B cell (primary cell): ENCODE data around the gene ZNF525. TPM values are rescaled to one million over a fixed set of nuclear protein-coding genes. Genes with fewer than 3 reads are reported as not detected.

ENCODE experiments used
- ATAC-seq: fragments of 200-7000 bp; cut with Tn5 transposase; one replicate; pipeline ENCODE4 v1.10.0; 2021; ENCODE audit warnings: low read depth, mild to moderate bottlenecking, moderate number of reproducible peaks, moderate library complexity
- CTCF ChIA-PET: fragments of 350-600 bp; sonication (Branson Sonifier 250); formaldehyde crosslinking; loops from one replicate; lab custom pipeline; 2021; ENCODE audit warnings: antibody characterized with exemption, inconsistent platforms; lab: Charles Lee
- POLR2A ChIA-PET: fragments of 350-600 bp; sonication (Branson Sonifier 250); formaldehyde crosslinking; loops from one replicate; lab custom pipeline; 2021; ENCODE audit warnings: antibody characterized with exemption; lab: Charles Lee
- DNase-seq: peaks from one replicate; pipeline ENCODE4 v3.0.0; 2013
- H2AFZ ChIP-seq: 2 replicates; pipeline ENCODE4 v1.6.1; 2012; ENCODE audit warnings: mild to moderate bottlenecking, low read depth, low read length; ENCODE audit not compliant: insufficient read depth, poor library complexity, severe bottlenecking
- H3K27ac ChIP-seq, 2 donors: 1 replicate in 1 of 2; 2 replicates in 1 of 2; pipeline ENCODE4 v1.5.1; 2012 to 2013; ENCODE audit warnings: low read length in 2 of 2, mild to moderate bottlenecking in 2 of 2, moderate library complexity in 1 of 2
- H3K27me3 ChIP-seq, 4 experiments: fragments of 200-600 bp in 1 of 4; sonication (generic) in 1 of 4; replicated peaks in 1 of 4; 1 replicate in 2 of 4; 2 replicates in 2 of 4; pipeline versions ENCODE4 v1.6.1 to v1.7.0; 2013 to 2016; ENCODE audit warnings: low read length in 3 of 4, mild to moderate bottlenecking in 2 of 4, mixed read lengths in 1 of 4, moderate library complexity in 1 of 4; ENCODE audit not compliant: insufficient read depth in 4 of 4, control insufficient read depth in 3 of 4; ENCODE audit errors: control extremely low read depth in 1 of 4
- H3K36me3 ChIP-seq, 2 experiments: replicated peaks in 1 of 2; 1 replicate in 1 of 2; 2 replicates in 1 of 2; pipeline versions ENCODE4 v1.6.1 to v1.7.1; 2013; ENCODE audit warnings: low read length in 1 of 2; ENCODE audit not compliant: insufficient read depth in 2 of 2, control insufficient read depth in 1 of 2; ENCODE audit errors: control extremely low read depth in 1 of 2, extremely low read depth in 1 of 2
- H3K4me1 ChIP-seq, 2 donors: fragments of 200-600 bp in 1 of 2; sonication (generic) in 1 of 2; 1 replicate in 1 of 2; 2 replicates in 1 of 2; pipeline versions ENCODE4 v1.5.1 to v1.6.1; 2013 to 2017; ENCODE audit warnings: low read length in 2 of 2; ENCODE audit not compliant: control insufficient read depth in 2 of 2, insufficient read depth in 2 of 2
- H3K4me2 ChIP-seq: replicated peaks from 2 replicates; pipeline ENCODE3; 2012; ENCODE audit warnings: mild to moderate bottlenecking, low read depth, low read length; ENCODE audit not compliant: poor library complexity, severe bottlenecking
- H3K4me3 ChIP-seq, 5 experiments: fragments of 200-600 bp in 1 of 5; sonication (generic) in 1 of 5; 1 replicate in 3 of 5; 2 replicates in 2 of 5; pipeline versions ENCODE4 v1.5.1 to v1.7.0; 2011 to 2016; ENCODE audit warnings: low read length in 4 of 5, mild to moderate bottlenecking in 4 of 5, low read depth in 2 of 5, control low read depth in 1 of 5, moderate library complexity in 1 of 5; ENCODE audit not compliant: insufficient read depth in 1 of 5; ENCODE audit errors: control extremely low read depth in 1 of 5, extremely low read depth in 1 of 5
- H3K79me2 ChIP-seq: fragments of 200-600 bp; sonication (generic); one replicate; pipeline ENCODE4 v1.6.0; 2016; ENCODE audit warnings: low read length; ENCODE audit not compliant: control insufficient read depth, insufficient read depth
- H3K9ac ChIP-seq: fragments of 200-600 bp; sonication (generic); 2 replicates; pipeline ENCODE4 v1.6.1; 2017; ENCODE audit warnings: mild to moderate bottlenecking, low read length, moderate library complexity
- H3K9me3 ChIP-seq, 3 donors: one replicate each; pipeline versions ENCODE4 v1.6.1 to v1.7.1; 2013; ENCODE audit warnings: low read length in 2 of 3; ENCODE audit not compliant: control insufficient read depth in 2 of 3, insufficient read depth in 1 of 3; ENCODE audit errors: control extremely low read depth in 1 of 3
- H4K20me1 ChIP-seq: 2 replicates; pipeline ENCODE4 v1.6.0; 2012; ENCODE audit warnings: mild to moderate bottlenecking, low read length; ENCODE audit not compliant: insufficient read depth, control insufficient read depth, poor library complexity, severe bottlenecking
- H3K27ac Mint-ChIP-seq: one replicate; pipeline ENCODE4 v1.8.0; 2021; ENCODE audit warnings: mixed read lengths
- H3K27me3 Mint-ChIP-seq: one replicate; pipeline ENCODE4 v1.8.0; 2021; ENCODE audit warnings: mixed read lengths
- H3K4me1 Mint-ChIP-seq: one replicate; pipeline ENCODE4 v1.8.0; 2021; ENCODE audit warnings: mixed read lengths
- H3K4me3 Mint-ChIP-seq: one replicate; pipeline ENCODE4 v1.8.0; 2021; ENCODE audit warnings: mixed read lengths
- H3K9me3 Mint-ChIP-seq: one replicate; pipeline ENCODE4 v1.8.0; 2022; ENCODE audit warnings: mixed read lengths; ENCODE audit not compliant: insufficient read depth
- EZH2 ChIP-seq: IDR thresholded peaks from 2 replicates; pipeline ENCODE4 v1.6.1; 2012; ENCODE audit warnings: borderline replicate concordance, low read depth, mild to moderate bottlenecking, moderate library complexity, low read length; ENCODE audit not compliant: insufficient read depth, poor library complexity, severe bottlenecking
- WGBS: methylation state at CpG from one replicate; pipeline ENCODE4 v1.1.5; 2013; ENCODE audit warnings: missing lambda C conversion rate; ENCODE audit not compliant: insufficient coverage; 5-methylcytosine and 5-hydroxymethylcytosine counted together
- intact Hi-C: fragments of 100-400 bp; cut with micrococcal nuclease; formaldehyde crosslinking; loops from one replicate; pipeline ENCODE4 v1.10.0; 2022
- polyA plus RNA-seq: library from polyadenylated mRNA; depleted of rRNA; stranded (reverse); fragments of >200 nt; gene quantifications from 2 replicates; pipeline ENCODE4 v1.2.3, GENCODE V29; 2012
- total RNA-seq, 2 donors: library from RNA; stranded (reverse); fragments of 120-200 nt in 1 of 2; gene quantifications; 1 replicate in 1 of 2; 2 replicates in 1 of 2; pipeline versions ENCODE4 v1.2.3 to v1.2.4, GENCODE V29; 2013 to 2022
- TF ChIP-seq, protein P1 (sequence below): fragments of 200-600 bp; IDR thresholded peaks from one replicate; pipeline ENCODE4 v1.8.0; 2022; ENCODE audit warnings: antibody characterized with exemption, mild to moderate bottlenecking

ZNF525 gene
- total and polyA plus RNA-seq, 2 donors (not counting 1 experiment from before 2014, with no cell fraction given), result 7.5 to 33.8 TPM

DNA sequence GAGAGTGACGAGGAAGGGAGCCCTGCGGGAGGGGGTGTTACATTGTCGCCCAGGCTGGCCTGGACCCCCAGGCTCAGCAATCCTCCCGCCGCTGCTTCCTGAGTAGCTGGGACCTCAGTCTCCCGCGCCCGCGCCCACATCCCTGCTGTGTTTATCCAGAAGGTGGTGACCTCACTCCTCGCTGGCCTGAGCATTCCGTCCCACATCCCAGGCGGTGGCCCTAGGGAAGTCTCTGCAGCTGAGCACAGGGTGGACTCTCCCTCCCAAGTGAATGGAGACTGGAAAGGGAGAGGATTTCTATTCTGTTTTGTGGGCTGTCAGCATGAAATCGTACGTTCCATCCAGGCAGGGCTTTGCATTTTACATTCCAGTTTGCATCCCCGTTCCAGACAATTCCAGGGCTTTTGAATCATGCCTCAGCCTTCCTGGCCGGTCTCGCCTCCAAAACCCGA lies 29.0 kb downstream of the ZNF525 start:
- Histone ChIP-seq H3K4me1 (peaks cover 11 to 16% of the 10 kb centered on the region in 2 donors), H3K9ac (peak overlapping the region; percentile 77), H3K79me2 (peaks cover 20% of the 10 kb centered on the region), H3K27me3 (no peaks in the 10 kb centered on the region), H3K4me3 (peak overlapping the region; percentile 25 to 85 (median 78)), H2AFZ (peak overlapping the region; percentile 97), H4K20me1 (no peaks in the 10 kb centered on the region), H3K9me3 (peaks cover 0 to 47% (median 9%) of the 10 kb centered on the region in 3 donors), H3K27ac (no peak overlapping the region), H3K36me3 (peaks cover 0 to 15% of the 10 kb centered on the region in 2 experiments), H3K4me2 (peak overlapping the region; percentile 89)
- ChIA-PET POLR2A (interaction anchor here (0.6 kb wide), 1 partner anchor 30 kb away, joined by 3 read pairs; no protein-coding TSS in a partner anchor), CTCF (interaction anchor here (1.8 kb wide), 1 partner anchor 199 kb away, joined by 6 read pairs; no protein-coding TSS in a partner anchor)
- intact Hi-C loops, result loop anchor here (2.0 kb wide), 1 partner anchor 126 kb away; no protein-coding TSS in a partner anchor
- no peak for TF ChIP-seq EZH2
- TF ChIP-seq, protein P1, sequence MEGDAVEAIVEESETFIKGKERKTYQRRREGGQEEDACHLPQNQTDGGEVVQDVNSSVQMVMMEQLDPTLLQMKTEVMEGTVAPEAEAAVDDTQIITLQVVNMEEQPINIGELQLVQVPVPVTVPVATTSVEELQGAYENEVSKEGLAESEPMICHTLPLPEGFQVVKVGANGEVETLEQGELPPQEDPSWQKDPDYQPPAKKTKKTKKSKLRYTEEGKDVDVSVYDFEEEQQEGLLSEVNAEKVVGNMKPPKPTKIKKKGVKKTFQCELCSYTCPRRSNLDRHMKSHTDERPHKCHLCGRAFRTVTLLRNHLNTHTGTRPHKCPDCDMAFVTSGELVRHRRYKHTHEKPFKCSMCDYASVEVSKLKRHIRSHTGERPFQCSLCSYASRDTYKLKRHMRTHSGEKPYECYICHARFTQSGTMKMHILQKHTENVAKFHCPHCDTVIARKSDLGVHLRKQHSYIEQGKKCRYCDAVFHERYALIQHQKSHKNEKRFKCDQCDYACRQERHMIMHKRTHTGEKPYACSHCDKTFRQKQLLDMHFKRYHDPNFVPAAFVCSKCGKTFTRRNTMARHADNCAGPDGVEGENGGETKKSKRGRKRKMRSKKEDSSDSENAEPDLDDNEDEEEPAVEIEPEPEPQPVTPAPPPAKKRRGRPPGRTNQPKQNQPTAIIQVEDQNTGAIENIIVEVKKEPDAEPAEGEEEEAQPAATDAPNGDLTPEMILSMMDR, result no peak
- DNase-seq (no peak), ATAC-seq (no peak)
- H3K27me3 Mint-ChIP-seq, result no peaks in the 10 kb centered on the region
- 29% methylated on average over 17 of the region's 18 CpGs for WGBS
- H3K4me1 Mint-ChIP-seq, result peaks cover 30% of the 10 kb centered on the region
- H3K9me3 Mint-ChIP-seq, result peaks cover 7% of the 10 kb centered on the region
- H3K27ac Mint-ChIP-seq, result peak overlapping the region; percentile 69
- H3K4me3 Mint-ChIP-seq, result peak overlapping the region; percentile 86
